T-helper 17 cell (primary cell): Measurements from ENCODE around the gene LRATD1. TPM values are rescaled to one million over a fixed set of nuclear protein-coding genes. Genes with fewer than 3 reads are reported as not detected.

Experiments
- ATAC-seq: fragments of 150-1000 bp; cut with Tn5 transposase; 2 replicates; pipeline ENCODE4 v1.10.0; 2021; ENCODE audit warnings: mild to moderate bottlenecking, moderate library complexity
- DNase-seq, 3 donors: peaks; one replicate each; pipeline versions ENCODE4 v3.0.0 to v3.0.0-alpha.2; 2020 to 2021
- H3K9me3 ChIP-seq: one replicate; pipeline ENCODE4 v1.7.0; 2013; ENCODE audit warnings: low read length, mild to moderate bottlenecking; ENCODE audit not compliant: control insufficient read depth, poor library complexity, severe bottlenecking
- H3K27ac Mint-ChIP-seq: one replicate; pipeline ENCODE4 v1.8.0; 2022; ENCODE audit warnings: mild to moderate bottlenecking, moderate library complexity, mixed read lengths
- H3K27me3 Mint-ChIP-seq: one replicate; pipeline ENCODE4 v1.8.0; 2022; ENCODE audit warnings: mixed read lengths
- H3K36me3 Mint-ChIP-seq: one replicate; pipeline ENCODE4 v1.8.0; 2022; ENCODE audit warnings: low read depth, mixed read lengths
- H3K4me1 Mint-ChIP-seq: one replicate; pipeline ENCODE4 v1.8.0; 2022; ENCODE audit warnings: mild to moderate bottlenecking, mixed read lengths
- H3K4me3 Mint-ChIP-seq: one replicate; pipeline ENCODE4 v1.8.0; 2022; ENCODE audit warnings: mild to moderate bottlenecking, moderate library complexity, mixed read lengths
- total RNA-seq, 4 donors: library from RNA in 2 of 4; stranded (reverse) in 2 of 4; gene quantifications; one replicate each; pipeline ENCODE4 v1.2.3 and lab custom pipeline; 2022 to 2026

LRATD1 gene, protein sequence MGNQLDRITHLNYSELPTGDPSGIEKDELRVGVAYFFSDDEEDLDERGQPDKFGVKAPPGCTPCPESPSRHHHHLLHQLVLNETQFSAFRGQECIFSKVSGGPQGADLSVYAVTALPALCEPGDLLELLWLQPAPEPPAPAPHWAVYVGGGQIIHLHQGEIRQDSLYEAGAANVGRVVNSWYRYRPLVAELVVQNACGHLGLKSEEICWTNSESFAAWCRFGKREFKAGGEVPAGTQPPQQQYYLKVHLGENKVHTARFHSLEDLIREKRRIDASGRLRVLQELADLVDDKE
- total RNA-seq = not detected
- 0.08 to 0.58 reads per million in 2 donors for total RNA-seq (lab: John Stamatoyannopoulos, UW)

GRCh38 chr2:14632133-14632936, at the start of gene LRATD1:
TSS of gene LRATD1 (plus strand) at chr2:14632717. CDS start at chr2:14633980, 1,263 bp downstream.
- no peak for DNase-seq
- Mint-ChIP-seq H3K4me1 (no peaks in the 10 kb centered on the region), H3K4me3 (no peak within 1 kb of the TSS), H3K27ac (no peak within 1 kb of the TSS), H3K36me3 (no peaks in the 10 kb centered on the region), H3K27me3 (peaks cover 50% of the 10 kb centered on the region)
- H3K9me3 ChIP-seq = no peaks in the 10 kb centered on the region
- no peak for ATAC-seq

DNA sequence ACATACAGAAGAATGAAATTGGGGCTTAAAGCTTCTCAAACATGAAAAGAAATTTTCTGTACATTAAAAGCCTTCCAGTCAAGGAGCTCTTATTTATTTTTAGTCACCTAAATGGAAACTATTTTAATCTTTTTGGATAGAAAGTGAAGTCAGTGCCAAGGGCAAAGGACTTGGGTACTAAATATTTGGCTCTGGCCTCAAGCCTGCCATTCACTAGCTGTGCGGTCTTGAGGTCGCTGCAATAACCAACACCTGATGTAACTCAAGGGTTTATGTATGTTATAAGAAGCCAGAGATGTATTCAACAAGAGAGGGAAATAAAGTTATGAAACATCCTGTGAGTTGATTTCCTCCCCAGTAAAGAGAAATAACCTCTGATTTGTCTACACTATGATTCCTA, 49.5 kb upstream of the LRATD1 start:
- Mint-ChIP-seq H3K36me3 (no peaks in the 10 kb centered on the region), H3K4me1 (no peaks in the 10 kb centered on the region), H3K4me3 (no peak overlapping the region), H3K27ac (no peak overlapping the region), H3K27me3 (no peaks in the 10 kb centered on the region)
- H3K9me3 ChIP-seq = no peaks in the 10 kb centered on the region
- no peak for ATAC-seq
- no peak for DNase-seq

GRCh38 chr2:14583802-14584201, 48.7 kb upstream of the LRATD1 start:
- no peak for ATAC-seq
- H3K27me3 Mint-ChIP-seq = no peaks in the 10 kb centered on the region

DNA sequence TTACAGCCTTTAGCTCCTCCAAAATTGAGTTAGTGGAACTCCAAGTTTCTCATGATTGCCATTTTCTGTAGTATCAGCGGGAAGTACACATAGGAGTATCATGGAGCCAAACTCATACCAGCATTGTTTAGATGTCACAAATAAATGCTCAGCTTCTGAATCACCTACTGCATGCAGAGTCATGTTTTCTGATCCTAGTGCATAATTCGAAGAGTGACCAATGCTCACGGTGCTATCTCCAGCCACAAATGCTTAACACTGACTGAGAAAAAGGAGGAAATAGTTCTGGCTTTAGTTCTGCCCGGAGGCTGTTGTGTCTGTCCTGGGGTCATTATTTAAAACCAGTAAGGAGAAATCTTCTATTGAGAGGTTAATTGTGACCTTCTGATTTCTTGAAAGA, 45.4 kb upstream of the LRATD1 start:
- no peaks in the 10 kb centered on the region for H3K9me3 ChIP-seq
- no peaks in the 10 kb centered on the region for H3K27me3 Mint-ChIP-seq
- no peak overlapping the region for H3K27ac Mint-ChIP-seq
- ATAC-seq (no peak), DNase-seq (no peak)
- no peaks in the 10 kb centered on the region for H3K36me3 Mint-ChIP-seq
- no peaks in the 10 kb centered on the region for H3K4me1 Mint-ChIP-seq
- H3K4me3 Mint-ChIP-seq = no peak overlapping the region

More at GRCh38 chr2:14583802-14584201, 48.7 kb upstream of the LRATD1 start:
- H3K9me3 ChIP-seq = no peaks in the 10 kb centered on the region
- Mint-ChIP-seq H3K27ac (no peak overlapping the region), H3K4me1 (no peaks in the 10 kb centered on the region), H3K4me3 (no peak overlapping the region), H3K36me3 (no peaks in the 10 kb centered on the region)
- no peak for DNase-seq

DNA sequence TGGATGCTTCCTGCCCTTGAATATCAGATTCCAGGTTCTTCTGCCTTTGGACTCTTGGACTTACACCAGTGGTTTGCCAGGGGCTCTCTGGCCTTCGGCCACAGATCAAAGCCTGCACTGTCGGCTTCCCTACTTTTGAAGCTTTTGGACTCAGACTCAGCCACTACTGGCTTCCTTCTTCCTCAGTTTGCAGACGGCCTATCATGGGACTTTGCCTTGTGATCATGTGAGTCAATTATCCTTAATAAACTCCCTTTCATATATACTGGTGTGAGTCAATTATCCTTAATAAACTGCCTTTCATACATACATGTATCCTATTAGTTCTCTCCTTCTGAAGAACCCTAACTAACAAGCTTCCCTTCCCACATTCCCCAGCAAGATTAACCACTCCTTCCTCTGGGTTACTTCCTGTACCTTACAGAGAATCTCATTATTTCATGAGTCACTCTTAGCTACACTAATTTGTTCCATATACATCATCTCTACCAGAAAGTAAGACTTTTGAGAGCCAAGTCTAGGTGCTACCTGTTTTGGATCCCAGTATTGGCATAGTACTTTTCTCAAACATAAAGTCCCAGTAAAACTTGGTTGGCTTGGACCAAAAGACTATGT, 31.3 kb upstream of the LRATD1 start:
- Mint-ChIP-seq H3K27me3 (no peaks in the 10 kb centered on the region), H3K27ac (no peak overlapping the region), H3K4me3 (no peak overlapping the region), H3K36me3 (no peaks in the 10 kb centered on the region), H3K4me1 (no peaks in the 10 kb centered on the region)
- DNase-seq (no peak), ATAC-seq (no peak)
- H3K9me3 ChIP-seq = no peaks in the 10 kb centered on the region

DNA sequence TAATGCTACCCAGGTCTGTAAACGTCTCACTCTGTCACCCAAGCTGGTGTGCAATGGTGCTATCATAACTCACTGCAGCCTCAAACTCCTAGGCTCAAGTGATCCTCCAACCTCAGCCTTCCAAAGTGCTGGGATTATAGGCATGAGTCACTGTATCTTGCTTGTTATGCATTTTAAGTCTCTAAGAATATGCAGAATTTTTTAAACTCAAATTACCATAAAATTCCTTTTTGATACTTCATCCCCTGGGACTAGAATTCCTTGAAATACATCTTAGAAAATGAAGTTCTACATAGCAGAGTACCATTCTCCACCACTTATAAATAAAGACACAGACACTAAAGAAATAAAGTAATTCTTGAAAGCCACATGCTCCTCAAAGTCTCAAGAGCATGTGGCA, 30.2 kb upstream of the LRATD1 start:
- Mint-ChIP-seq H3K36me3 (no peaks in the 10 kb centered on the region), H3K27ac (no peak overlapping the region), H3K27me3 (no peaks in the 10 kb centered on the region), H3K4me3 (no peak overlapping the region), H3K4me1 (no peaks in the 10 kb centered on the region)
- ATAC-seq = no peak
- DNase-seq = no peak
- no peaks in the 10 kb centered on the region for H3K9me3 ChIP-seq

- DNase-seq = no peak
- Mint-ChIP-seq H3K27ac (no peak overlapping the region), H3K4me1 (no peaks in the 10 kb centered on the region), H3K4me3 (no peak overlapping the region), H3K27me3 (no peaks in the 10 kb centered on the region), H3K36me3 (no peaks in the 10 kb centered on the region)
- H3K9me3 ChIP-seq = no peaks in the 10 kb centered on the region
- ATAC-seq = no peak
Measured at GRCh38 chr2:14603676-14604075, 28.8 kb upstream of the LRATD1 start.

DNA sequence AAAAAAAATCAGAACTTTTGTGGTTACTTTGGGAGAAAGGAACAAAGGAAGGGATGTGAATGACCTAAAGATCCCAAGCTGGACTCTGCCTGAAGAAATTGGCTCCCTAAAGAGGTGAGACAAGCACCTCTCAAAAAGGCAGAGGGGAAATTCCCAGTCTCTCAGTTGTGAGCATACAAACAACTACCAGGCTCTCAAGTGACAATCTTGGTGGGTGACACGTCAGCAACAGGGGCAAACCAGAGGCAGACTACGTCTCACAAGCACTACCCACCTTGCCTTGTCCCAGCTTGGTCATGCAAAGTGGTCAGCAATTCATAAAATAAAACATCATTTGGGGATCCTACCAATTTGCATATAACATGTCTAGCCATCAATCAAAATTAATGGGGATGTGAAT, 24.3 kb upstream of the LRATD1 start:
- H3K4me3 Mint-ChIP-seq = no peak overlapping the region
- H3K4me1 Mint-ChIP-seq = no peaks in the 10 kb centered on the region
- H3K27me3 Mint-ChIP-seq = no peaks in the 10 kb centered on the region
- no peak for ATAC-seq
- H3K36me3 Mint-ChIP-seq = no peaks in the 10 kb centered on the region
- H3K27ac Mint-ChIP-seq = no peak overlapping the region
- no peak for DNase-seq
- no peaks in the 10 kb centered on the region for H3K9me3 ChIP-seq

DNA sequence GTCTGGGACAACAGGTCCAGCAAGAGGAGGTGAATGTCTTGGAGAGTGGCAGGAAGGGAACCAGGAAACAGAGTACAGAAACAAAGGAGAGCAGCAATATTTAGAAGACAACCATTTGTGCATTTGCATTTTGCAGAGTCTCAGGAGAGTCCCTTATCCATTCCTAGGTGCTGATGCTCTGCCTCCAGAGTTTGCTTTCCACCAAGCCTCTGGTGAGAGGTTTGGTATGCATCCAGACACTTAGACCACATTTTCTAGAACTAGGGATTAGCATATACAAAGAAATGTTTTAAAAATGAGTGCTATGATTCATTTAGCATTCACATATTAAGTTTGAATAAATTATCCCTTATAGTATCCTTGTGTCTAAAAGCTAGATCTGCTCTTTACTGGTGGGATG, 18.5 kb upstream of the LRATD1 start:
- Mint-ChIP-seq H3K36me3 (no peaks in the 10 kb centered on the region), H3K4me1 (no peaks in the 10 kb centered on the region), H3K27ac (no peak overlapping the region), H3K27me3 (no peaks in the 10 kb centered on the region), H3K4me3 (no peak overlapping the region)
- no peak for ATAC-seq
- no peak for DNase-seq
- no peaks in the 10 kb centered on the region for H3K9me3 ChIP-seq

DNA sequence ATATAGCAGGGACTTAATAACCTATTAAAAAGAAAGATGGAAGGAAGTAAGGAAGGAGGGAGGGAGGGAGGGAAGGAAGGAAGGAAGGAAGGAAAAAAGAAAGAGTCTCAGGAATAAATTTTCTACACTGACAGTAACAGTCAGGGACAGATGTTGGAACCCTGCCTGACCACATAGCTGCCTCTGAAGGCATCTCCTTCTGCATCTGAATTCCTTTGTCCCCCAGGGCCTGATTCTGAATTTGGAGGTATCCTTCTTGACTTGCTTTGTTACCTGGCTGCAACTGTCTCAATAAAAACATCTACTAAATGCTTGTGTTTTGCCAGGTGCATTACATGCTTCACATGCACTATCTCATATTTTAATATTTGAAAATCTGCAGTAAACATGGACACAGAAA, 17.4 kb upstream of the LRATD1 start:
- H3K27ac Mint-ChIP-seq = no peak overlapping the region
- DNase-seq (no peak), ATAC-seq (no peak)
- H3K27me3 Mint-ChIP-seq = no peaks in the 10 kb centered on the region
- H3K9me3 ChIP-seq = no peaks in the 10 kb centered on the region
- no peak overlapping the region for H3K4me3 Mint-ChIP-seq
- H3K36me3 Mint-ChIP-seq = no peaks in the 10 kb centered on the region
- H3K4me1 Mint-ChIP-seq = no peaks in the 10 kb centered on the region

DNA sequence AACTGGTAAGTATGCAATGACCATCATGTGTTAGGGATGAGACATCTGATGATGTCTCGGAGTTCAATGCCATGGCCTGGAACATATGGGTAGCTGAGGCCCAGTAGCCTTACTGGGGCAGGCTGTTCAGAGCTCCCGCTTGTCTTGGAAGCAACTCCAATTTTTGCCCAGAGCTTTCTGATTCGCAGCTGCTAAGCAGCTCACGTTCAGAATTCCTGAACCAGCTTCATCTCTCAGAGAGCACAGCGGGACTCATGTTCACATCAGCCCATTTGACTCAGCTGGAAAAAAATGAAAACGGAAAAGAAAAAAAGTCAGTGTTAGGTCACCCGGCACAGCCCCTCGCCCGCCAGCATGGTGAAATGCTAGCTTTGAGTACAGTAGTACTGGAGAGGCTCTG, 16.8 kb upstream of the LRATD1 start:
- no peaks in the 10 kb centered on the region for H3K9me3 ChIP-seq
- Mint-ChIP-seq H3K27ac (no peak overlapping the region), H3K4me3 (no peak overlapping the region), H3K36me3 (no peaks in the 10 kb centered on the region), H3K27me3 (no peaks in the 10 kb centered on the region), H3K4me1 (no peaks in the 10 kb centered on the region)
- DNase-seq (no peak), ATAC-seq (no peak)

DNA sequence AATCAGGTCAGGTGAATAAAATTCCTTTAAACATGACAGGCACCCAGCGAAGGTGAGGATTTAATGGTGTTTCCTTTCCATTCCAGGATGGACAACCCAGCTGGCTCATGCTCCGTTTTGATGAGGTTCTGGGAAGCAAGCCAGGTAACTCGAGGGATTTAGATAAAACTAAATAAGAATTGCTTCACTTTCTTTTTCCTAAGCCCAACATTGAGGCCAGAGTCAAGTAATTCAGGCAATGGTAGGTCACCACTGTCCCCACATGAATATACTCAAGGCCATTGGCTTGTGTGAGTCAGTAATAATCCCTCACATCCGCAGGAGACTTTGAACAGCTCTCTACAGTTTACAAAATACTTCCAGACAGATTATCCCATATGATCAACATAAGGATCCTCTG, 16.2 kb upstream of the LRATD1 start:
- Mint-ChIP-seq H3K27ac (no peak overlapping the region), H3K36me3 (no peaks in the 10 kb centered on the region), H3K27me3 (no peaks in the 10 kb centered on the region), H3K4me1 (no peaks in the 10 kb centered on the region), H3K4me3 (no peak overlapping the region)
- DNase-seq (no peak), ATAC-seq (no peak)
- H3K9me3 ChIP-seq = no peaks in the 10 kb centered on the region

GRCh38 chr2:14616950-14617349, 15.6 kb upstream of the LRATD1 start:
- no peak overlapping the region for H3K27ac Mint-ChIP-seq
- no peaks in the 10 kb centered on the region for H3K4me1 Mint-ChIP-seq
- ATAC-seq (no peak), DNase-seq (no peak)
- no peaks in the 10 kb centered on the region for H3K27me3 Mint-ChIP-seq
- H3K9me3 ChIP-seq = no peaks in the 10 kb centered on the region
- no peak overlapping the region for H3K4me3 Mint-ChIP-seq
- H3K36me3 Mint-ChIP-seq = no peaks in the 10 kb centered on the region
